HCT116 (cell line): Measurements from ENCODE around the gene RTN4RL1. TPM values are rescaled to one million over a fixed set of nuclear protein-coding genes. Genes with fewer than 3 reads are reported as not detected.

Experiments used
- ATAC-seq: fragments of 200-7000 bp; cut with Tn5 transposase; 2 replicates; pipeline ENCODE4 v1.9.1; 2020; ENCODE audit warnings: mild to moderate bottlenecking, moderate library complexity
- BruUV-seq: library from RNA; stranded (reverse); fragments of 400-500 nt; replicated peaks from 2 replicates; lab custom pipeline; 2021; lab: Mats Ljungman, UMichigan
- CTCF ChIA-PET: fragments of 300-600 bp; sonication (Branson Sonifier 250); formaldehyde crosslinking; loops from one replicate; lab custom pipeline; 2021; ENCODE audit warnings: antibody characterized with exemption; lab: Charles Lee
- POLR2A ChIA-PET: fragments of 300-600, 350-600 bp; sonication (Branson Sonifier 250); formaldehyde crosslinking; loops from one replicate; lab custom pipeline; 2021; ENCODE audit warnings: antibody characterized with exemption; lab: Charles Lee
- RAD21 ChIA-PET, 2 experiments: fragments of 300-600 bp; sonication (Branson Sonifier 250); formaldehyde crosslinking; loops; one replicate each; lab custom pipeline; 2023; ENCODE audit warnings: low total read pairs in 2 of 2; ENCODE audit not compliant: uncharacterized antibody in 2 of 2, unreplicated experiment in 2 of 2, low non-redundant PET in 1 of 2; lab: Charles Lee
- DNase-seq: peaks from one replicate; pipeline ENCODE4 v3.0.0-alpha.2; 2010; ENCODE audit warnings: low read depth, low spot score
- H2AFZ ChIP-seq: fragments of 200-600 bp; shearing (Covaris generic), sonication (generic); 2 replicates; pipeline ENCODE4 v1.6.1; 2017; ENCODE audit warnings: low read depth, mixed run types, mixed read lengths, antibody characterized with exemption, low read length; ENCODE audit not compliant: poor library complexity, severe bottlenecking
- H3K27ac ChIP-seq: 2 replicates; pipeline ENCODE4 v1.5.1; 2012; ENCODE audit warnings: low read depth, low read length
- H3K27me3 ChIP-seq: fragments of 200-600 bp; sonication (generic); 2 replicates; pipeline ENCODE4 v1.6.1; 2016; ENCODE audit warnings: mixed run types, low read length, mixed read lengths; ENCODE audit not compliant: insufficient read depth
- H3K36me3 ChIP-seq, 2 experiments: fragments of 200-500 bp in 1 of 2; fragments of 200-600 bp in 1 of 2; sonication (Bioruptor generic) in 1 of 2; sonication (generic) in 1 of 2; 2 replicates each; pipeline versions ENCODE4 v1.5.1 to v1.6.1; 2014 to 2016; ENCODE audit warnings: low read length in 2 of 2, inconsistent platforms in 1 of 2, mixed read lengths in 1 of 2, mixed run types in 1 of 2; ENCODE audit not compliant: insufficient read depth in 2 of 2, control insufficient read depth in 1 of 2
- H3K4me1 ChIP-seq, 2 experiments: fragments of 200-600 bp in 1 of 2; sonication (generic) in 1 of 2; 2 replicates each; pipeline versions ENCODE4 v1.5.1 to v1.6.1; 2012 to 2017; ENCODE audit warnings: low read length in 2 of 2, inconsistent platforms in 1 of 2, mild to moderate bottlenecking in 1 of 2, mixed read lengths in 1 of 2, mixed run types in 1 of 2, moderate library complexity in 1 of 2; ENCODE audit not compliant: insufficient read depth in 2 of 2, control insufficient read depth in 1 of 2
- H3K4me2 ChIP-seq: fragments of 200-600 bp; sonication (generic); 2 replicates; pipeline ENCODE4 v1.6.1; 2017; ENCODE audit warnings: mixed run types, low read length, mixed read lengths
- H3K4me3 ChIP-seq, 2 experiments: fragments of 200-600 bp in 1 of 2; sonication (generic) in 1 of 2; replicated peaks in 1 of 2; 2 replicates each; pipeline ENCODE4 v1.5.1; 2011 to 2016; ENCODE audit warnings: low read length in 2 of 2, control low read depth in 1 of 2, low read depth in 1 of 2, mild to moderate bottlenecking in 1 of 2, mixed read lengths in 1 of 2, mixed run types in 1 of 2
- H3K79me2 ChIP-seq: fragments of 200-600 bp; sonication (generic); 2 replicates; pipeline ENCODE4 v1.6.1; 2017; ENCODE audit warnings: mild to moderate bottlenecking, mixed run types, low read length, moderate library complexity, mixed read lengths; ENCODE audit not compliant: insufficient read depth
- H3K9ac ChIP-seq: fragments of 200-600 bp; sonication (generic); 2 replicates; pipeline ENCODE4 v1.6.1; 2016; ENCODE audit warnings: low read length, mixed read lengths
- H3K9me2 ChIP-seq: fragments of 200-600 bp; sonication (generic), shearing (Covaris generic); 2 replicates; pipeline ENCODE4 v1.6.1; 2017; ENCODE audit warnings: mixed run types, mild to moderate bottlenecking, moderate library complexity; ENCODE audit not compliant: insufficient read depth
- H3K9me3 ChIP-seq, 2 experiments: fragments of 200-500 bp in 1 of 2; fragments of 200-600 bp in 1 of 2; sonication (Bioruptor generic) in 1 of 2; sonication (generic) in 1 of 2; 2 replicates each; pipeline ENCODE4 v1.6.1; 2014 to 2017; ENCODE audit warnings: low read length in 2 of 2, mixed read lengths in 2 of 2, inconsistent platforms in 1 of 2, low read depth in 1 of 2, mild to moderate bottlenecking in 1 of 2, mixed run types in 1 of 2, moderate library complexity in 1 of 2; ENCODE audit not compliant: control insufficient read depth in 1 of 2, insufficient read depth in 1 of 2
- H4K20me1 ChIP-seq: fragments of 200-600 bp; sonication (generic), shearing (Covaris generic); 2 replicates; pipeline ENCODE4 v1.6.1; 2017; ENCODE audit warnings: mixed run types, mild to moderate bottlenecking, moderate library complexity; ENCODE audit not compliant: insufficient read depth
- CEBPB ChIP-seq: IDR thresholded peaks from 2 replicates; pipeline ENCODE4 v1.6.1; 2012; ENCODE audit warnings: low read depth
- ELF1 ChIP-seq: IDR thresholded peaks from 2 replicates; pipeline ENCODE4 v1.6.1; 2012; ENCODE audit warnings: low read depth, borderline replicate concordance
- EZH2 ChIP-seq: fragments of 200-600 bp; sonication (generic); IDR thresholded peaks from 2 replicates; pipeline ENCODE4 v1.6.1; 2017; ENCODE audit warnings: antibody characterized with exemption, mixed run types
- EZH2phosphoT487 ChIP-seq: fragments of 200-600 bp; IDR thresholded peaks from 2 replicates; pipeline ENCODE4 v1.6.1; 2018; ENCODE audit warnings: antibody characterized with exemption, borderline replicate concordance
- FOSL1 ChIP-seq: IDR thresholded peaks from 2 replicates; pipeline ENCODE4 v1.6.1; 2012; ENCODE audit warnings: low read depth
- JUND ChIP-seq: IDR thresholded peaks from 2 replicates; pipeline ENCODE4 v1.6.1; 2012
- RAD21 ChIP-seq: IDR thresholded peaks from 2 replicates; pipeline ENCODE4 v1.6.1; 2012; ENCODE audit warnings: low read depth, mild to moderate bottlenecking
- SIN3A ChIP-seq: IDR thresholded peaks from 2 replicates; pipeline ENCODE4 v1.6.1; 2012; ENCODE audit warnings: low read depth
- SP1 ChIP-seq: IDR thresholded peaks from 2 replicates; pipeline ENCODE4 v1.6.1; 2012; ENCODE audit warnings: low read depth
- SRF ChIP-seq: IDR thresholded peaks from 2 replicates; pipeline ENCODE4 v1.6.1; 2012; ENCODE audit warnings: low read depth
- TCF7L2 ChIP-seq: IDR thresholded peaks from 2 replicates; pipeline ENCODE4 v1.7.0; 2011; ENCODE audit warnings: borderline replicate concordance, inconsistent platforms; ENCODE audit not compliant: insufficient read depth, insufficient read length; ENCODE audit errors: extremely low read depth
- ZFX ChIP-seq: fragments of 450-650 bp; IDR thresholded peaks from 2 replicates; pipeline ENCODE4 v1.6.1; 2017
- ZNF274 ChIP-seq: fragments of 200-500 bp; sonication (Bioruptor generic); IDR thresholded peaks from 2 replicates; pipeline ENCODE4 v1.6.1; 2014; ENCODE audit warnings: mild to moderate bottlenecking, low read depth, low read length, inconsistent platforms
- intact Hi-C: fragments of 100-400 bp; cut with micrococcal nuclease; formaldehyde crosslinking; loops from 2 replicates; pipeline ENCODE4 v1.10.0; 2022
- total RNA-seq: library from RNA; stranded (reverse); gene quantifications from one replicate; pipeline ENCODE4 v1.2.1, GENCODE V29; 2021; ENCODE audit not compliant: unreplicated experiment
- TF ChIP-seq, protein P1 (sequence below): IDR thresholded peaks from 2 replicates; pipeline ENCODE4 v1.6.1; 2012; ENCODE audit warnings: low read depth
- TF ChIP-seq, protein P2 (sequence below): IDR thresholded peaks from 2 replicates; pipeline ENCODE4 v1.6.1; 2012
- TF ChIP-seq, protein P3 (sequence below), 3 experiments: fragments of 200-600 bp in 1 of 3; sonication (generic) in 1 of 3; IDR thresholded peaks in 2 of 3; conservative IDR thresholded peaks in 1 of 3; 2 replicates each; pipeline ENCODE4 v1.5.1; 2012 to 2017; ENCODE audit warnings: low read depth in 2 of 3, low read length in 2 of 3, antibody characterized with exemption in 1 of 3, borderline replicate concordance in 1 of 3, control low read depth in 1 of 3, mild to moderate bottlenecking in 1 of 3, mixed read lengths in 1 of 3, mixed run types in 1 of 3, moderate library complexity in 1 of 3; ENCODE audit not compliant: insufficient read depth in 1 of 3
- TF ChIP-seq, protein P4 (sequence below): IDR thresholded peaks from 2 replicates; pipeline ENCODE4 v1.6.1; 2012
- TF ChIP-seq, protein P5 (sequence below): IDR thresholded peaks from 2 replicates; pipeline ENCODE4 v1.6.1; 2011; ENCODE audit warnings: mild to moderate bottlenecking, low read length, moderate library complexity; ENCODE audit not compliant: insufficient replicate concordance; ENCODE audit errors: extremely low read depth

Gene RTN4RL1
- total RNA-seq, 1 experiment from 2014 or later, result 3.7 TPM

DNA sequence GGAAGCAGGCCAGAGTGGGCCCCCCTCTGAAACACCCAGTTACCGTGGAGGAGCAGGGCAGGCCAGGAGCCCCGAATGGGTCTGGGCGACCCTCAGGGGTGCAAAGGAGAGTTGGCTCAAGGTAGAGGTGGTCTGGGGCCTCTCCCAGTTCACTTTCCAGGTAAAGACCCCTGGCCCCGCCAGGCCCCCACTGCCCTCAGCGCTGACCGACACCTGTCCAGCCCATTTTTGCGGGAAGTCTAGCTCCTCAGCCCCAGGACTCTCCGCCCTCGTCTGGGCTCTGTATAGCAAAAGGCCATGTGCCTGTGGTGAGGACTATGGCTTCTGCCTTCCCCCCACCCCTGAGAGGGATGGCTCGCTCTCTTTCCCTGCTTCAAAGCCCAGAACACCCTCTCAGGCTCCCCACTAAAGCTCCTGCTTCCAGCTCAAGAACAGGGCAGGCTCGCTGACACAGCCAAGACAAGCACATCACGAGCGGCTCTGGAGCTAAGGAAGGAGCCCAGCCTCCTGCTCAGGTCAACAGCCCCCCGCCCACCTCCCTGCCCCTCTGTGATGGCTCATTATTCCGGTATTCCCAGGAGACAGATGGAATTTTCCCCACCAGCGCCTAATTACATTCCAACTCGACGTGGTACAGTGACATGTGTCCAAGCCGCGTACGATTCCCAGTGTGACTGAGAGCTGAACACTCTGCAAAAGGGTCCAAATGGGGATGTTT lies 59.4 kb downstream of the RTN4RL1 start:
- Histone ChIP-seq H3K4me3 (no peak overlapping the region), H3K9me2 (no peaks in the 10 kb centered on the region), H3K4me2 (no peak overlapping the region), H3K9me3 (no peaks in the 10 kb centered on the region), H4K20me1 (no peaks in the 10 kb centered on the region), H3K27ac (no peak overlapping the region), H3K36me3 (no peaks in the 10 kb centered on the region), H3K4me1 (no peaks in the 10 kb centered on the region), H2AFZ (no peak overlapping the region)
- BruUV-seq, result no TSS peak
- CTCF ChIA-PET, result no interaction called here
- DNase-seq, result no peak
- no peak for ATAC-seq
- POLR2A ChIA-PET, result no interaction called here
- intact Hi-C loops, result no loop called here
- no peak for TF ChIP-seq ZFX
- no peak for TF ChIP-seq CEBPB
- TF ChIP-seq EZH2, result no peak
- TF ChIP-seq, protein P1, sequence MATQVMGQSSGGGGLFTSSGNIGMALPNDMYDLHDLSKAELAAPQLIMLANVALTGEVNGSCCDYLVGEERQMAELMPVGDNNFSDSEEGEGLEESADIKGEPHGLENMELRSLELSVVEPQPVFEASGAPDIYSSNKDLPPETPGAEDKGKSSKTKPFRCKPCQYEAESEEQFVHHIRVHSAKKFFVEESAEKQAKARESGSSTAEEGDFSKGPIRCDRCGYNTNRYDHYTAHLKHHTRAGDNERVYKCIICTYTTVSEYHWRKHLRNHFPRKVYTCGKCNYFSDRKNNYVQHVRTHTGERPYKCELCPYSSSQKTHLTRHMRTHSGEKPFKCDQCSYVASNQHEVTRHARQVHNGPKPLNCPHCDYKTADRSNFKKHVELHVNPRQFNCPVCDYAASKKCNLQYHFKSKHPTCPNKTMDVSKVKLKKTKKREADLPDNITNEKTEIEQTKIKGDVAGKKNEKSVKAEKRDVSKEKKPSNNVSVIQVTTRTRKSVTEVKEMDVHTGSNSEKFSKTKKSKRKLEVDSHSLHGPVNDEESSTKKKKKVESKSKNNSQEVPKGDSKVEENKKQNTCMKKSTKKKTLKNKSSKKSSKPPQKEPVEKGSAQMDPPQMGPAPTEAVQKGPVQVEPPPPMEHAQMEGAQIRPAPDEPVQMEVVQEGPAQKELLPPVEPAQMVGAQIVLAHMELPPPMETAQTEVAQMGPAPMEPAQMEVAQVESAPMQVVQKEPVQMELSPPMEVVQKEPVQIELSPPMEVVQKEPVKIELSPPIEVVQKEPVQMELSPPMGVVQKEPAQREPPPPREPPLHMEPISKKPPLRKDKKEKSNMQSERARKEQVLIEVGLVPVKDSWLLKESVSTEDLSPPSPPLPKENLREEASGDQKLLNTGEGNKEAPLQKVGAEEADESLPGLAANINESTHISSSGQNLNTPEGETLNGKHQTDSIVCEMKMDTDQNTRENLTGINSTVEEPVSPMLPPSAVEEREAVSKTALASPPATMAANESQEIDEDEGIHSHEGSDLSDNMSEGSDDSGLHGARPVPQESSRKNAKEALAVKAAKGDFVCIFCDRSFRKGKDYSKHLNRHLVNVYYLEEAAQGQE, result no peak
- no peak for TF ChIP-seq ELF1
- TF ChIP-seq RAD21, result no peak
- no peak for TF ChIP-seq SP1
- TF ChIP-seq, protein P2, sequence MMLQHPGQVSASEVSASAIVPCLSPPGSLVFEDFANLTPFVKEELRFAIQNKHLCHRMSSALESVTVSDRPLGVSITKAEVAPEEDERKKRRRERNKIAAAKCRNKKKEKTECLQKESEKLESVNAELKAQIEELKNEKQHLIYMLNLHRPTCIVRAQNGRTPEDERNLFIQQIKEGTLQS, result no peak
- no peak for TF ChIP-seq SIN3A
- no peak for TF ChIP-seq SRF
- TF ChIP-seq, protein P3, sequence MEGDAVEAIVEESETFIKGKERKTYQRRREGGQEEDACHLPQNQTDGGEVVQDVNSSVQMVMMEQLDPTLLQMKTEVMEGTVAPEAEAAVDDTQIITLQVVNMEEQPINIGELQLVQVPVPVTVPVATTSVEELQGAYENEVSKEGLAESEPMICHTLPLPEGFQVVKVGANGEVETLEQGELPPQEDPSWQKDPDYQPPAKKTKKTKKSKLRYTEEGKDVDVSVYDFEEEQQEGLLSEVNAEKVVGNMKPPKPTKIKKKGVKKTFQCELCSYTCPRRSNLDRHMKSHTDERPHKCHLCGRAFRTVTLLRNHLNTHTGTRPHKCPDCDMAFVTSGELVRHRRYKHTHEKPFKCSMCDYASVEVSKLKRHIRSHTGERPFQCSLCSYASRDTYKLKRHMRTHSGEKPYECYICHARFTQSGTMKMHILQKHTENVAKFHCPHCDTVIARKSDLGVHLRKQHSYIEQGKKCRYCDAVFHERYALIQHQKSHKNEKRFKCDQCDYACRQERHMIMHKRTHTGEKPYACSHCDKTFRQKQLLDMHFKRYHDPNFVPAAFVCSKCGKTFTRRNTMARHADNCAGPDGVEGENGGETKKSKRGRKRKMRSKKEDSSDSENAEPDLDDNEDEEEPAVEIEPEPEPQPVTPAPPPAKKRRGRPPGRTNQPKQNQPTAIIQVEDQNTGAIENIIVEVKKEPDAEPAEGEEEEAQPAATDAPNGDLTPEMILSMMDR (IDR thresholded peaks at IDR 0.05 in 2 of 3, conservative IDR thresholded peaks at IDR 0.05 in 1 of 3; ENCODE audit: borderline replicate concordance in 1 of 3, insufficient read depth in 1 of 3, low read depth in 2 of 3, low read length in 2 of 3), result no peak
- TF ChIP-seq, protein P4, sequence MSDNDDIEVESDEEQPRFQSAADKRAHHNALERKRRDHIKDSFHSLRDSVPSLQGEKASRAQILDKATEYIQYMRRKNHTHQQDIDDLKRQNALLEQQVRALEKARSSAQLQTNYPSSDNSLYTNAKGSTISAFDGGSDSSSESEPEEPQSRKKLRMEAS, result no peak
- TF ChIP-seq, protein P5, sequence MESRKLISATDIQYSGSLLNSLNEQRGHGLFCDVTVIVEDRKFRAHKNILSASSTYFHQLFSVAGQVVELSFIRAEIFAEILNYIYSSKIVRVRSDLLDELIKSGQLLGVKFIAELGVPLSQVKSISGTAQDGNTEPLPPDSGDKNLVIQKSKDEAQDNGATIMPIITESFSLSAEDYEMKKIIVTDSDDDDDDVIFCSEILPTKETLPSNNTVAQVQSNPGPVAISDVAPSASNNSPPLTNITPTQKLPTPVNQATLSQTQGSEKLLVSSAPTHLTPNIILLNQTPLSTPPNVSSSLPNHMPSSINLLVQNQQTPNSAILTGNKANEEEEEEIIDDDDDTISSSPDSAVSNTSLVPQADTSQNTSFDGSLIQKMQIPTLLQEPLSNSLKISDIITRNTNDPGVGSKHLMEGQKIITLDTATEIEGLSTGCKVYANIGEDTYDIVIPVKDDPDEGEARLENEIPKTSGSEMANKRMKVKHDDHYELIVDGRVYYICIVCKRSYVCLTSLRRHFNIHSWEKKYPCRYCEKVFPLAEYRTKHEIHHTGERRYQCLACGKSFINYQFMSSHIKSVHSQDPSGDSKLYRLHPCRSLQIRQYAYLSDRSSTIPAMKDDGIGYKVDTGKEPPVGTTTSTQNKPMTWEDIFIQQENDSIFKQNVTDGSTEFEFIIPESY, result no peak
- TF ChIP-seq ZNF274, result no peak
- no peak for TF ChIP-seq JUND
- no peak for TF ChIP-seq EZH2phosphoT487
- no peak for TF ChIP-seq FOSL1
- TF ChIP-seq TCF7L2, result no peak
- TF ChIP-seq, all 23 proteins: peak for 0
- RAD21 ChIA-PET, result no interaction called here
- H3K9ac ChIP-seq, result no peak overlapping the region
- no peaks in the 10 kb centered on the region for H3K79me2 ChIP-seq
- H3K27me3 ChIP-seq, result no peaks in the 10 kb centered on the region
